Measurements from ENCODE around the gene BCR. TPM values are rescaled to one million over a fixed set of nuclear protein-coding genes. Genes with fewer than 3 reads are reported as not detected.
A peak's percentile ranks its signal among the peaks of the same experiment; 100 is the strongest.

Gene BCR
- total and polyA plus RNA-seq, 2 donors, result 17.9 to 22.8 TPM

DNA sequence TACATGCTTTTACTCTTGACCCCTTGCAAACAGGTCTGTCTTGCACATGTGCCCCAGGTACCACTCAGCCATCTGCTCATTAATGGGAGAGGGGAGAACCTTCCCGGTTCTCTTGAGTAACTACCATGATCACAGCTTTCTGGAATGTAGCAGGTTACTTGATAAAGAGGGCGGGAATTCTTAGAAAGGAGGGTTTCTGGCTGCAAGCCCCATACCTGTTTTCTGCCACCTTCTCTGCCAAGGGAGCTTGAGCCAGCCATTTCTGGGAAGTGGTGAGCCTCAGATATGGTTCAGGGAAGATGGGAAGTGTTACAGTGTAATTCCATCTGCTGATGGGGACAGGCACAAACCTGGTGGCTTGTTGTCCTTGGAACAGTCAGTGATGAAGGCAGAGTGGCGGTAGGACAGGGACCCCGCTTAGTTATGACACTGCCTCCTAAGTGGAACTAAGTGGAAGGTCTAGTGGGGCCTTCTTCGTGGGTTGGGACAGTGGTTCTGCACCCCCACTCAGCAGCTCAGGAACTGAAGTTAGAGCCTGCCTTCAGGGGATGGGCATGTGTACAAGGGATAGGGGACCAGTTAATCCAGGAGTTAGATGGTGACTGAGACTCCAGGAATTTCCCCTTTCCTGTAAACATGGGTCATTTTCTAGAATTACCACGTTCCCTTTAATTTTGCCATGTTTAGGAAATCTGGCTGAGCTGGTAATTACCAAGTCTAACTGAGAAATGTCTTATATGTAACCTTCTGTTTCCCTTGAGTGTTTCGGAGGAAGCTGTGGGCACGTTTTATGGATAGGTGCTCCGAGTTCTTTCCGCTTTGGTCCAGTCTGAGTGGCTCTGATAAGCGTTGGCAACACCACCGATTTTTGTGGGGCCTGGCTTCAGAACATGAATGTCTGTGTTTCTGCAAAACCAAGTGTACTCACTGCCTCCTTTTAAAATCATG, 35.3 kb downstream of the BCR start:
- peak in 1 of 9 donors; percentile 60 for DNase-seq (ENCODE audit: low read depth in 6 of 9, low spot score in 9 of 9)
- 25% methylated on average over 12 of the region's 12 CpGs for WGBS
- peaks cover 0 to 6% of the 10 kb centered on the region in 2 donors for H3K9me3 ChIP-seq (ENCODE audit: control insufficient read depth in 2 of 2, insufficient read depth in 1 of 2, low read length in 1 of 2)

DNA sequence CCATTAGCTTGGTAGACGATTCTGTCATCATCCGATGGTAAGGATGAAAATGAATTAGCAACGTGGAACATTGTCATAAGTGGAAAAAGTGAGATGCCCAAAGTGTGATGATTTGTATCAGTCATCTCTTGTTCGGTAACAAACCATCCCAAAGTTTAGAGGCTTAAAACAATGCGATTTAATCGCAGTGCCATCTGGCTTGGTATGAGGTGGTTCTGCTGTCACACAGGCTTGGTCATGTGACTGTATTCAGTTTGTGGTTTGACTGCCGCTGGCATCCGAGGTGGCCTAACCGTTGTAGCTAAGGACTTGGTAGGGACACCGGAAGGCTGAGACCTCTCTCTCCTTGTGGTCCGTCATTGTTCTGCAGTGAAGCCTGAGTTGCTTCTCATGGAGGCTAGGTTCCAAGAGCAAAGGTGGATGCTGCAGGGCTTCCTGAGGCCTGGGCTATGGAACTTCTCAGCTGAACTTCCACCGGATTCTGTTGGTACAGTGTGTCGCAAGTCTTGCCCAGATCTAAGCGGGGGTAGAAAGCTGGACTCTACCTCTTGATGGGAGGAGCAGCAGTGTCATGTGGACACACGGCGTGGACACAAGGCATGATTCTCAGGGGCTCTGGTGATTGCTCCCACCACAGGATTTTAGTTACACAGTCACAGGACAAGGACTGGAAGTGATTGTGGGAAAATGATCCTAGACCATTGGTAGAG, 36.3 kb downstream of the BCR start:
- 4% methylated on average over 16 of the region's 16 CpGs for WGBS
- peaks cover 0 to 6% of the 10 kb centered on the region in 2 donors for H3K9me3 ChIP-seq (ENCODE audit: control insufficient read depth in 2 of 2, insufficient read depth in 1 of 2, low read length in 1 of 2)
- no peaks in the 10 kb centered on the region for H3K27me3 ChIP-seq (ENCODE audit: control insufficient read depth in 2 of 2, insufficient read depth in 1 of 2, low read length in 1 of 2)
- H3K4me3 ChIP-seq (ENCODE audit: low read length in 2 of 2), result peak overlapping the region; percentile 58 to 60
- peaks cover 3 to 7% of the 10 kb centered on the region in 2 donors for H3K36me3 ChIP-seq (ENCODE audit: control insufficient read depth in 2 of 2, insufficient read depth in 2 of 2, low read length in 1 of 2)
- H3K27ac ChIP-seq (ENCODE audit: low read depth in 1 of 2, low read length in 1 of 2), result peak overlapping the region; percentile 80 to 92
- peaks cover 62 to 97% of the 10 kb centered on the region in 2 donors for H3K4me1 ChIP-seq (ENCODE audit: control insufficient read depth in 2 of 2, insufficient read depth in 2 of 2, low read length in 2 of 2)
- peak in 7 of 9 donors; percentile 56 to 90 (median 74) for DNase-seq (ENCODE audit: low read depth in 6 of 9, low spot score in 9 of 9)

More for the DNA sequence above, 35.3 kb downstream of the BCR start:
- Histone ChIP-seq H3K36me3 (ENCODE audit: control insufficient read depth in 2 of 2, insufficient read depth in 2 of 2, low read length in 1 of 2) (peaks cover 3 to 7% of the 10 kb centered on the region in 2 donors), H3K4me1 (ENCODE audit: control insufficient read depth in 2 of 2, insufficient read depth in 2 of 2, low read length in 2 of 2) (peaks cover 54 to 87% of the 10 kb centered on the region in 2 donors), H3K27ac (ENCODE audit: low read depth in 1 of 2, low read length in 1 of 2) (peak overlapping the region; percentile 80 to 92), H3K27me3 (ENCODE audit: control insufficient read depth in 2 of 2, insufficient read depth in 1 of 2, low read length in 1 of 2) (no peaks in the 10 kb centered on the region), H3K4me3 (ENCODE audit: low read length in 2 of 2) (peak overlapping the region; percentile 58 to 60)

DNA sequence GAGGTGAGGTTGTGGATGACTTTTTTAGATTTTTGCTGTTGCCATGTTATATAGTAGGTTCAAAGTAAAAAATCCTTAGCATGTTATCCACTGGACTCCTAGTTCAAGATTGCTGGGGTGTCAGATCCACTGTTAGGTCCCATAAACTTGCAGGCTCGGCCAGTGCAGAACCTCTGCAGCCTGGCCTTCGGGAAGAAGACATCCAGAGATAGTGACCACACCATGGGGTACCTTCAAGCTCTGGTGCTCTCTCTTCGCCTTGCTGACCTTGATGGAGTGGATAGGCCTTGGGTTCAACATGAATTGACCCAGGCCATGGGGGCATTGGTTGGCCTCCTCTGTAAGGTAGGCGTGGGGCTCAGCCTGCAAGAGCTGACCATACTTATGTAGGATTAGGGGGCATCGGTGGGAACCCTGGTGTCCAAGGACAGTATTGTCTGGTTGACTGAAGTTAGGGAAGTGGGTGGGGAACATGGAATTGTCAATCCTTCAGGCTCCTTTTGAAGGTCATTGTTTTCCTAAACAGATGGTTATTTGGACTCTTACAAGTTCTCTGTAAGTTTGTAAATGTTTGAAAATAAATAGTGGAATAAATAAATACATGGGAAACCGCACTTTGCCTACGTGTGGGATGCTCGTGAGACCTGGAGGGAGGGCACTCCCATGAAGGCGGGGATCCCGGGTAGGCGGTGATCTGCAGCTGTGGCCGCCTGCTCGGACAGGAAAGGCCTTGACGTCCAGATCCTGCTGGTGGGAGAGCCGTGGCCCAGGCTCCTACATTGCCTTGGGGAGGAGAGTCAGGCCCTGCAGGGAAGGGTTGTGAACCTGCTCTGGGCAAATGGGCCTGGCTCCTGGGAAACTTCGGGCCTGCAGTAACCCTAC, 37.1 kb downstream of the BCR start:
- Histone ChIP-seq H3K27me3 (ENCODE audit: control insufficient read depth in 2 of 2, insufficient read depth in 1 of 2, low read length in 1 of 2) (no peaks in the 10 kb centered on the region), H3K36me3 (ENCODE audit: control insufficient read depth in 2 of 2, insufficient read depth in 2 of 2, low read length in 1 of 2) (peaks cover 0 to 4% of the 10 kb centered on the region in 2 donors), H3K27ac (ENCODE audit: low read depth in 1 of 2, low read length in 1 of 2) (peak overlapping the region; percentile 55 to 92), H3K4me1 (ENCODE audit: control insufficient read depth in 2 of 2, insufficient read depth in 2 of 2, low read length in 2 of 2) (peaks cover 60 to 97% of the 10 kb centered on the region in 2 donors), H3K4me3 (ENCODE audit: low read length in 2 of 2) (peak overlapping the region; percentile 58 to 60), H3K9me3 (ENCODE audit: control insufficient read depth in 2 of 2, insufficient read depth in 1 of 2, low read length in 1 of 2) (peaks cover 0 to 6% of the 10 kb centered on the region in 2 donors)
- WGBS, result 37% methylated on average over 16 of the region's 16 CpGs
- peak in 1 of 9 donors; percentile 25 for DNase-seq (ENCODE audit: low read depth in 6 of 9, low spot score in 9 of 9)

DNA sequence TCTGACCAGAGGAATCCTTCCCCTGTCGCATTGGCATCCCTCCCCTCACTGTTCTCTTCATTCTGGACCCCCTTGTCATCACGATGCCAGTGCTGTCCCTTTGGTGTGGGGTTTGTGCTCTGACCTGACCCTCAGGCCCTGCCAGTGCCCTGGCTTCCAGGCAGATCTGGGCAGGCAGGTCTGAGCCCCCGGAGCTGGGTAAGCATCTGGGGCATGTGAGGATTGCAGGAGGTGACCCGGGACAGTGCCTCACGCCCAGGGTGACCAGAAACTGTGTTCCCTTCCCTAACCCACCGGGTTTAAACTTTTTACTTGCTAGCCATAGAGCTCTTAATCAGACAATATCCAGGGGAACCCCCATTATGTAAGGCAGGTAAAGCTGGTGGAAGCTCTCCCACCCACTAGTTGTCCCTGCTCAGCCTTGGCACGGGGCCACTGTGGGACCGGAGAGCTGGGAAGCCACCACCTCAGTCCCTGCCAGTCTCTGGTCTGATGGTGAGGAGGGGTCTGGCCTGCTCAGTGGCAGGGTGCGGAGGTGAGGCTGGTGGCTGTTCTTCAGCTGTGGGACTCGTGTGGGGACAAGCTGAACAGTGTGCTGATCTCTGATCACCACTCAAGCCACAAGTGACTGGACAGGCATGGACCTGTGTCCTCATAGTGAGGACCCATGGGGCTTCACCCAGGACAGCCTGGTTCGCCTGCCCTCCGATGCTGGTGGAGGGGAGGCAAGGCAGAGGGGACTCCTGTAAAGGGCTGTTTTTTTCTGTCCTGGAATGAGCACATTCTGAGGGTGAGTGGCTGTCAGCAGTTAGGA, 38.0 kb downstream of the BCR start:
- WGBS, result 30% methylated on average over 12 of the region's 12 CpGs
- H3K27ac ChIP-seq (ENCODE audit: low read depth in 1 of 2, low read length in 1 of 2), result peak overlapping the region; percentile 88 to 92
- peak overlapping the region; percentile 58 to 60 for H3K4me3 ChIP-seq (ENCODE audit: low read length in 2 of 2)

DNA sequence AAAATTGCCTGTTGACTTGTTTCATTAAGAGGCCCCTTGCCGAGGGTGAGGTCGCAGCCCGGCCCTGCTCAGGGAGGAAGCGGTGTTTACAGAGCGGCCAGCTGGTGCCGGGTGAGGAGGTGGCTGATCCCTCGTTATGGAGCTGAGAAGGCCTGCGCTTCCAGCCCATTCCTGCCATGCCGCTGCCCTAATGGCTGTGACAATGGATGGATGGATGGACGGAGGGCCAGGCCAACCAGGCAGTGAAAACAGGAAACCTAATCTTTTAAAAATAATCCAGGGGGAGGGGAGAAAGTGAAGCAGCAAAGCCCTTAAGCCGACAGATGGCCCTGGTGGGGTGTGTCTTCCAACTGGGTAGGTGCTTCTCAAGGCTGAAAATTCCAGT, 38.5 kb downstream of the BCR start:
- H3K4me3 ChIP-seq (ENCODE audit: low read length in 2 of 2), result peak overlapping the region; percentile 58 to 60
- peaks cover 0 to 3% of the 10 kb centered on the region in 2 donors for H3K9me3 ChIP-seq (ENCODE audit: control insufficient read depth in 2 of 2, insufficient read depth in 1 of 2, low read length in 1 of 2)
- H3K27ac ChIP-seq (ENCODE audit: low read depth in 1 of 2, low read length in 1 of 2), result peak overlapping the region; percentile 88 to 92
- H3K4me1 ChIP-seq (ENCODE audit: control insufficient read depth in 2 of 2, insufficient read depth in 2 of 2, low read length in 2 of 2), result peaks cover 55 to 95% of the 10 kb centered on the region in 2 donors
- peak in 1 of 9 donors; percentile 60 for DNase-seq (ENCODE audit: low read depth in 6 of 9, low spot score in 9 of 9)
- H3K36me3 ChIP-seq (ENCODE audit: control insufficient read depth in 2 of 2, insufficient read depth in 2 of 2, low read length in 1 of 2), result no peaks in the 10 kb centered on the region
- 5% methylated on average over 11 of the region's 11 CpGs for WGBS
- H3K27me3 ChIP-seq (ENCODE audit: control insufficient read depth in 2 of 2, insufficient read depth in 1 of 2, low read length in 1 of 2), result no peaks in the 10 kb centered on the region

More for the DNA sequence above, 38.0 kb downstream of the BCR start:
- Histone ChIP-seq H3K4me1 (ENCODE audit: control insufficient read depth in 2 of 2, insufficient read depth in 2 of 2, low read length in 2 of 2) (peaks cover 57 to 97% of the 10 kb centered on the region in 2 donors), H3K36me3 (ENCODE audit: control insufficient read depth in 2 of 2, insufficient read depth in 2 of 2, low read length in 1 of 2) (no peaks in the 10 kb centered on the region), H3K9me3 (ENCODE audit: control insufficient read depth in 2 of 2, insufficient read depth in 1 of 2, low read length in 1 of 2) (peaks cover 0 to 5% of the 10 kb centered on the region in 2 donors), H3K27me3 (ENCODE audit: control insufficient read depth in 2 of 2, insufficient read depth in 1 of 2, low read length in 1 of 2) (no peaks in the 10 kb centered on the region)
- DNase-seq (ENCODE audit: low read depth in 6 of 9, low spot score in 9 of 9), result peak in 1 of 9 donors; percentile 28

DNA sequence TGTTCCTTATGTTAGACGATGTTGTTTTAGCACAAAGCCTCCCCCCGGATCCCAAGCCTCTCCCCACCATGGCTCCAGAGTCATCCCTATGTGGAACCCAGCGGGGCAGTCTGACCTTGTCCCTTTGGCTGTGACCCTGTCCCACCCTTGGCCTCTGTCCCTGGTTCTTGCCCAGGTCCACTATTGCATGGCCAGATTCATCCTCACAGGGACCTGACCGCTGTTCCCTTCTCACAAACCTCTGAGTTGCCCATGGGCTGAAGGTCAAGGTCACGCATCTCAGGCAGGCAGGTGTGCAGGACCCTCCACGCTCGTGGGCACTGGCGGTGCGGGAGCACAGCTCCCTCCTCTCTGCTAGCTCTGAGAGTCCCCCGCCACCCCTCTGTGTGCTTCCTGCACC, 39.0 kb downstream of the BCR start:
- Histone ChIP-seq H3K27ac (ENCODE audit: low read depth in 1 of 2, low read length in 1 of 2) (peak overlapping the region; percentile 88 to 92), H3K4me3 (ENCODE audit: low read length in 2 of 2) (peak overlapping the region; percentile 58 to 60)

DNA sequence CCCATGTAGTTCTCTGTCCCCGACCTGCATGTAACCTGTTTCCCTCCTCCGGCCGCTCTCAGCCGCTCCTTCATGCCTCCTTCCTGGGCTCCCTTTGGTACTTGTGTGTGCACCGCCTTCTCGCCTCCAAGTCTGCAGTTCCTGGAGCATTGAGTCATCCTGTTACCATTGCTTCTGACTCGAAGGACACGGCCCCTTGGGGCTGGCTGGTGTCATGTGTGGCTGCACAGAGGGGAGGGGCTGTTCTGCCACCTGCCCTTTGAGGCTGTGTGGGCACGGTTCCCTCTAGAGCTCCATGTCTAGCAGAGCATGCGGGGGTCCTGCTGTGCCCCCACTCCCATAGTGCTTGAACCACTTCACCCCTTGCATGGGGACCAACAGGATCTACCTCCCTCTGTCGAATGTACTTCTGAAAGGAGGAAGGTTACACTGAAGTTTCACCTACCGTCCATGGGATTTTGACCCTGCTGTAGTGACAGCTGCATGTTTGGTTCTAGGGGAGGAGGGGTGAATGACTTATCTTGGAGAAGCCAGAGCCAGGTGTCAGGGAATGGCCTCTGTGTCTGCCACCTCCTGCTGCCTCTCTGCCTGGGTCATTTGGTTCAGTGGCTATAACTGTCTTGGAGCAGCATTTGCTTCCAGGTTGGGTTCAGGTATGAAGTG, 39.6 kb downstream of the BCR start:
- Histone ChIP-seq H3K27ac (ENCODE audit: low read depth in 1 of 2, low read length in 1 of 2) (peak overlapping the region; percentile 88 to 92), H3K4me3 (ENCODE audit: low read length in 2 of 2) (peak overlapping the region; percentile 58 to 60), H3K4me1 (ENCODE audit: control insufficient read depth in 2 of 2, insufficient read depth in 2 of 2, low read length in 2 of 2) (peaks cover 49 to 89% of the 10 kb centered on the region in 2 donors)

More for the DNA sequence above, 39.0 kb downstream of the BCR start:
- Histone ChIP-seq H3K9me3 (ENCODE audit: control insufficient read depth in 2 of 2, insufficient read depth in 1 of 2, low read length in 1 of 2) (peaks cover 0 to 2% of the 10 kb centered on the region in 2 donors), H3K27me3 (ENCODE audit: control insufficient read depth in 2 of 2, insufficient read depth in 1 of 2, low read length in 1 of 2) (no peaks in the 10 kb centered on the region), H3K4me1 (ENCODE audit: control insufficient read depth in 2 of 2, insufficient read depth in 2 of 2, low read length in 2 of 2) (peaks cover 53 to 95% of the 10 kb centered on the region in 2 donors), H3K36me3 (ENCODE audit: control insufficient read depth in 2 of 2, insufficient read depth in 2 of 2, low read length in 1 of 2) (no peaks in the 10 kb centered on the region)
- no peak for DNase-seq (ENCODE audit: low read depth in 6 of 9, low spot score in 9 of 9)
- 35% methylated on average over 10 of the region's 10 CpGs for WGBS

More for the DNA sequence above, 39.6 kb downstream of the BCR start:
- 10% methylated on average over 12 of the region's 12 CpGs for WGBS
- H3K36me3 ChIP-seq (ENCODE audit: control insufficient read depth in 2 of 2, insufficient read depth in 2 of 2, low read length in 1 of 2), result no peaks in the 10 kb centered on the region
- no peaks in the 10 kb centered on the region for H3K9me3 ChIP-seq (ENCODE audit: control insufficient read depth in 2 of 2, insufficient read depth in 1 of 2, low read length in 1 of 2)
- DNase-seq (ENCODE audit: low read depth in 6 of 9, low spot score in 9 of 9), result peak in 3 of 9 donors; percentile 57 to 78 (median 59)
- H3K27me3 ChIP-seq (ENCODE audit: control insufficient read depth in 2 of 2, insufficient read depth in 1 of 2, low read length in 1 of 2), result no peaks in the 10 kb centered on the region
